SJSA1 (cell line): ENCODE measurements around the gene E2F3. TPM values are rescaled to one million over a fixed set of nuclear protein-coding genes. Genes with fewer than 3 reads are reported as not detected.
"Not testable (repeated sequence)": the region's sequence is repeated elsewhere in the genome, so short reads cannot be mapped to it uniquely, and the experiment has no call there.

Experiments
- DNase-seq, 2 experiments: peaks; one replicate each; pipeline ENCODE4 v3.0.0-alpha.2; 2015 to 2020; ENCODE audit warnings: low spot score in 2 of 2, low read depth in 1 of 2
- H3K27ac ChIP-seq: fragments of 250-450 bp; sonication (Bioruptor Pico); 2 replicates; pipeline ENCODE4 v1.5.1; 2020; ENCODE audit warnings: mild to moderate bottlenecking, moderate library complexity
- H3K27me3 ChIP-seq: fragments of 250-450 bp; sonication (Bioruptor Pico); replicated peaks from 2 replicates; pipeline ENCODE4 v1.5.1; 2020; ENCODE audit warnings: mild to moderate bottlenecking, moderate library complexity
- H3K36me3 ChIP-seq: fragments of 250-450 bp; sonication (Bioruptor Pico); 2 replicates; pipeline ENCODE4 v1.5.1; 2020; ENCODE audit warnings: mild to moderate bottlenecking
- H3K4me1 ChIP-seq: fragments of 250-450 bp; sonication (Bioruptor Pico); replicated peaks from 2 replicates; pipeline ENCODE4 v1.6.1; 2021; ENCODE audit warnings: mild to moderate bottlenecking
- H3K4me3 ChIP-seq: fragments of 250-450 bp; sonication (Bioruptor Pico); 2 replicates; pipeline ENCODE4 v1.5.1; 2020; ENCODE audit warnings: mild to moderate bottlenecking
- H3K9me3 ChIP-seq: fragments of 250-450 bp; sonication (Bioruptor Pico); replicated peaks from 2 replicates; pipeline ENCODE4 v1.5.1; 2020; ENCODE audit warnings: mild to moderate bottlenecking
- total RNA-seq: library from RNA; depleted of rRNA; stranded (reverse); fragments of >200 nt; shearing (Covaris generic); gene quantifications from 2 replicates; pipeline ENCODE4 v1.2.3, GENCODE V29; 2014

E2F3 gene
- total RNA-seq, 1 experiment from 2014 or later, result 7.5 TPM

- no peak for DNase-seq
- Histone ChIP-seq H3K4me3 (no peak overlapping the region), H3K36me3 (peaks cover 12% of the 10 kb centered on the region), H3K27me3 (no peaks in the 10 kb centered on the region), H3K4me1 (peaks cover 9% of the 10 kb centered on the region), H3K27ac (no peak overlapping the region), H3K9me3 (no peaks in the 10 kb centered on the region)
Observed at GRCh38 chr6:20454204-20454824, 52.6 kb downstream of the E2F3 start.

- DNase-seq, result peak in 1 of 2 experiments; percentile 52
- H3K27me3 ChIP-seq, result no peaks in the 10 kb centered on the region
- H3K36me3 ChIP-seq, result peaks cover 10% of the 10 kb centered on the region
- peaks cover 9% of the 10 kb centered on the region for H3K4me1 ChIP-seq
- 0 out of 2 replicates have a peak overlapping the region, but pooled peaks have one; percentile 25 for H3K27ac ChIP-seq
- H3K9me3 ChIP-seq, result no peaks in the 10 kb centered on the region
- no peak overlapping the region for H3K4me3 ChIP-seq
Observed at GRCh38 chr6:20455251-20455940, 53.7 kb downstream of the E2F3 start.

DNA sequence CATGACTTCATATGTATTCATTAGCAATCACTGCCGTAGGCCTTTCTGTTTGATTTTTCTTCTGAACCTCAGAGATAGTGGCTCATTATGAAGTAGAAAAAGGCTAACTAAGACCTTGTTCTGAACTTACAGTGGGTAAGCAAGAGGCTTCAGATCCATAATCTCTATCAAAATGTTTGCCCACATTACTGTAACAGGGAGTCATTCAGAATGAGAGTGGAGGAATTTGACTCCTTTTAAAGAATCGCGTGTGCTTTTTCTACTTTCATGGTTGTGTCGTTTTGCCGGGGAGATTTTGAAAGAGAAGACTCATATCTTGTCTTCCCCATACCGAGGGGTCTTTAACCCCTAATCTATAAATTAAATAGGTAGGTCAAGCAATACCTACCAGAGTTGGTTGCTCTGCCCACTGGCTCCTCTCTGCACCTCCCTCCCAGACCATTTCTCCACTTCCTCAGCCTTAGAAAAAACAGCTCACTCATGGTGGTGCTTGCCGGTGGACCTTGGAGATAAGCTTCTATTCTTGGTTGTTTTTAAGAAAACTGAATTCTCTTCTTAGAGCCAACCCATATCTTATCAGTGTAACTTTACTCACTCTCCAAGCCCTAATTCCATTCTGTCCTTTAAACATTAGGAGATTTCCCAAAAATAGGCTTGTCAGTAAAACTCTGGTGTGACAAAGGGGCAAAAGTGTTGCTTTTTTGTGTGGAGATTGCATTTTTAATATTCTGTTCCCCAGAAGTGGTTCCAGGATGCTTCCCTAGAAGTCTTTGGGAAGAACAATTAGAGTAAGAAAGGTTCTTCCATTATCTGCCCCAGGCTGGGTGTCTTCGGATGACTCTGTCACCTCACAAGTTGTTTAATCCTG, 56.6 kb downstream of the E2F3 start:
- Histone ChIP-seq H3K9me3 (no peaks in the 10 kb centered on the region), H3K27ac (no peak overlapping the region), H3K4me3 (no peak overlapping the region), H3K36me3 (peaks cover 7% of the 10 kb centered on the region), H3K4me1 (peaks cover 9% of the 10 kb centered on the region), H3K27me3 (no peaks in the 10 kb centered on the region)
- no peak for DNase-seq

DNA sequence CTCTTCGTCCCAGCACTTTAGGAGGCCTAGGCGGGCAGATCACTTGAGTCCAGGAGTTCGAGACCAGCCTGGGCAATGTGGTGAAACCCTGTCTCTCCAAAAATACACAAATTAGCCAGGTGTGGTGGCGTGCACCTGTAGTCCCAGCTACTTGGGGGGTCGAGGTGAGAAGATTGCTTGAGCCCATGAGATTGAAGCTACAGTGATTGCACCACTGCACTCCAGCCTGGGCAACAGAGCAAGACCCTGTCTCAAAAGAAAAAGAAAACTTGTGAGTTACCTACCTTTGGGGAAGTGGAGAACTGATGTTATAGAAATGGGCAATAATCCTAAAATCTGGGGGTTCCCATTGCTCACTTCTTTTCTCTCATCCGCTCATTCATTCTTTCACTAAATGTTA, 58.0 kb downstream of the E2F3 start:
- no peak overlapping the region for H3K27ac ChIP-seq

GRCh38 chr6:20461576-20461975, 59.9 kb downstream of the E2F3 start:
- no peaks in the 10 kb centered on the region for H3K27me3 ChIP-seq
- H3K4me1 ChIP-seq, result no peaks in the 10 kb centered on the region
- no peaks in the 10 kb centered on the region for H3K9me3 ChIP-seq
- no peak overlapping the region for H3K27ac ChIP-seq
- no peak for DNase-seq
- peaks cover 3% of the 10 kb centered on the region; the same call in 1 of the 2 replicates for H3K36me3 ChIP-seq
- H3K4me3 ChIP-seq, result no peak overlapping the region

More for the DNA sequence above, 58.0 kb downstream of the E2F3 start:
- Histone ChIP-seq H3K4me3 (no peak overlapping the region), H3K9me3 (no peaks in the 10 kb centered on the region), H3K36me3 (peaks cover 3% of the 10 kb centered on the region; the same call in 1 of the 2 replicates), H3K4me1 (peaks cover 9% of the 10 kb centered on the region), H3K27me3 (no peaks in the 10 kb centered on the region)
- no peak for DNase-seq

DNA sequence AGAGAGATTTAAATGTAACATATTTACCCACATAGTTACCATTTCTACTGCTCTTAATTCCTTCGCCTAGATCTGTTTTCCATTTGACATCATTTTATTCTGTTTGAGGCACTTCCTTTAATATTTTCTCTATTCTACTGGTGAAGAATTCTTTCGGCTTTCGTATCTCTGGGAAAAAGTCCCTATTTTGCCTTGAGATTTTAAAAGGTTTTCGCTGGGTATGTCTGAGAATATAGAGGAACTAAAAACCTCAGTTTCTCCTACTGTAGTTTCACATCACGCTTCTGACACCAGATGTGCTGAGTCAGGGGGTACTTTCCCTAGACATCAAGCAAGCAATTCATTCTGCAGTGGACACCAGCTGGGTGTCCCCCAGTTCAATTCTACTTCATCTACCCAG, 61.7 kb downstream of the E2F3 start:
- no peaks in the 10 kb centered on the region for H3K27me3 ChIP-seq
- no peaks in the 10 kb centered on the region for H3K4me1 ChIP-seq
- peaks cover 6% of the 10 kb centered on the region; the same call in 1 of the 2 replicates for H3K36me3 ChIP-seq
- H3K9me3 ChIP-seq, result no peaks in the 10 kb centered on the region
- no peak overlapping the region for H3K4me3 ChIP-seq
- H3K27ac ChIP-seq, result no peak overlapping the region
- DNase-seq, result no peak

GRCh38 chr6:20464041-20464440, 62.4 kb downstream of the E2F3 start:
- Histone ChIP-seq H3K36me3 (peaks cover 6% of the 10 kb centered on the region; the same call in 1 of the 2 replicates), H3K9me3 (no peaks in the 10 kb centered on the region), H3K4me3 (no peak overlapping the region), H3K4me1 (no peaks in the 10 kb centered on the region), H3K27ac (no peak overlapping the region), H3K27me3 (no peaks in the 10 kb centered on the region)
- no peak for DNase-seq

DNA sequence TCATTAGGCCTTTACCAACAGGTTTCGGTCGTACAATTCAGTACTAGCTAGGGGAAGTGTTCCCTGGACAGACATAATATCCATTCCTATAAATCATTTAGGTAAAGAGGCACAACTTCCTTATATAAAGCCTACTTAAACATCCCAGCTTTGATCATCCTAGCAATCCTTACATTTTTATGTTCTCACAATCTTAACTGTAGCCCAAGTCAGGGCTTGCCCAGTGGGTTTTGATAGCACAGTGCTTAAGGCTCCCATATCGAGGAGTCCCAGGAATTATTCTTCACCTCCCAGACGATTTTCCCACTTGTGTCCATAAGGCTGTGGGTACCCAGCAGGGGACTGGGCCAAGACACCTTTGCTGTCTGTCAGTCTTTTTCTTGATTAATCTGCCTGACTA, 63.2 kb downstream of the E2F3 start:
- DNase-seq, result no peak
- no peak overlapping the region for H3K4me3 ChIP-seq
- H3K27ac ChIP-seq, result no peak overlapping the region
- H3K4me1 ChIP-seq, result no peaks in the 10 kb centered on the region
- 0 out of 2 replicates have a peak, but pooled peaks cover 2% of the 10 kb centered on the region for H3K36me3 ChIP-seq
- H3K9me3 ChIP-seq, result no peaks in the 10 kb centered on the region
- H3K27me3 ChIP-seq, result no peaks in the 10 kb centered on the region

DNA sequence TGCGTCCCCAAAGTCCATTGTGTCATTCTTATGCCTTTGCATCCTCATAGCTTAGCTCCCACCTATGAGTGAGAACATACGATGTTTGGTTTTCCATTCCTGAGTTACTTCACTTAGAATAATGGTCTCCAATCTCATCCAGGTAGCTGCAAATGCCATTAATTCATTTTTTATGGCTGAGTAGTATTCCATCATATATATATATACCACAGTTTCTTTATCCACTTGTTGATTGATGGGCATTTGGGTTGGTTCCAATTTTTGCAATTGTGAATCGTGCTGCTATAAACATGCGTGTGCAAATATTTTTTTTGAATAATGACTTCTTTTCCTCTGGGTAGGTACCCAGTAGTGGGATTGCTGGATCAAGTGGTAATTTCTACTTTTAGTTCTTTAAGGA, 63.9 kb downstream of the E2F3 start:
- not testable (repeated sequence) for DNase-seq, H3K4me3 ChIP-seq, H3K4me1 ChIP-seq, H3K36me3 ChIP-seq, H3K27me3 ChIP-seq, H3K9me3 ChIP-seq, H3K27ac ChIP-seq

GRCh38 chr6:20467437-20467836, 65.8 kb downstream of the E2F3 start:
- Histone ChIP-seq H3K4me1 (no peaks in the 10 kb centered on the region), H3K4me3 (no peak overlapping the region), H3K27me3 (no peaks in the 10 kb centered on the region), H3K36me3 (0 out of 2 replicates have a peak, but pooled peaks cover 2% of the 10 kb centered on the region), H3K9me3 (no peaks in the 10 kb centered on the region), H3K27ac (no peak overlapping the region)
- no peak for DNase-seq

GRCh38 chr6:20468209-20468608, 66.5 kb downstream of the E2F3 start:
- H3K36me3 ChIP-seq, result 0 out of 2 replicates have a peak, but pooled peaks cover 2% of the 10 kb centered on the region
- H3K9me3 ChIP-seq, result no peaks in the 10 kb centered on the region
- H3K27me3 ChIP-seq, result no peaks in the 10 kb centered on the region
- H3K4me1 ChIP-seq, result no peaks in the 10 kb centered on the region
- H3K4me3 ChIP-seq, result no peak overlapping the region
- DNase-seq, result no peak
- no peak overlapping the region for H3K27ac ChIP-seq

DNA sequence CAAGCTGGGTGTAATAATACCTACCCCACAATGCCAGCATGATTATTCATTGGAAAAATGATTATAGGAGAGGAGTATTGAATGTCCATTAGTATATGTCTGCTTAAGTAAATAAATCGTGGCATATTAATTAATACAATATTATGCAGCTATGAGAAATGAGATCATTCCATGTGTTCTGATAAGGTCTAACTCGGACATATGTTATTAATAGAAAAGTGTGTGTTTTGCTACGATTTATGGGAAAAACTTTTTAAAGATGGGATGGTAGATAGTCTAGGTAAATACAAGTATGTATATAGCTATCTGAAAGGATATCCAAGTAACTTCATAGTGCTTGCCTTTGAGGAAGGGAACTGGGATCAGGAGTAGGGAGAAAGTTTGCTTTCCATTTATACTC, 71.1 kb downstream of the E2F3 start:
- Histone ChIP-seq H3K9me3 (no peaks in the 10 kb centered on the region), H3K4me1 (no peaks in the 10 kb centered on the region), H3K27me3 (no peaks in the 10 kb centered on the region), H3K27ac (no peak overlapping the region), H3K36me3 (0 out of 2 replicates have a peak, but pooled peaks cover 2% of the 10 kb centered on the region), H3K4me3 (no peak overlapping the region)
- DNase-seq, result no peak

DNA sequence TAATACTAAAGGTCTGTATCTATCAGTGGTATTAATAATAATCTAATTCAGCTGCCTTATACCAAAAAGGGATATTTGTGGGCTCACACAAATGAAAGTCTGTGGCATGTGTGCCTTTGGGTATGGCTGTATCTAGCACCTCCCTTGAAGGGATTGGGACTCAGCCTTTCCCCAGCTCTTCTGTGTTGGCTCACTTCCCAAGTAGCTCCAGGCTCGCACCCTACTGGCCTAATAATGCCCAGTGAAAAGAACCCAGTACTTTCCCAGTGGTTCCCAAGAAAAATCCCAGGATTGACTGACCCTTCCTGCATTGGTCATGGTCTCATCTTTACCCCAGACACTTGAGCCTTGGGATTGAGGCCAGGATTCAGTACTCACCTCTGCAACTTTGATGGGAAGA, 71.8 kb downstream of the E2F3 start:
- no peak overlapping the region for H3K4me3 ChIP-seq
- DNase-seq, result no peak
- 0 out of 2 replicates have a peak, but pooled peaks cover 3% of the 10 kb centered on the region for H3K36me3 ChIP-seq
- H3K27me3 ChIP-seq, result no peaks in the 10 kb centered on the region
- H3K27ac ChIP-seq, result no peak overlapping the region
- no peaks in the 10 kb centered on the region for H3K9me3 ChIP-seq
- H3K4me1 ChIP-seq, result no peaks in the 10 kb centered on the region
